Hematopoietic multipotent progenitor cell treated with erythropoietin and hydrocortisone succinate and interleukin-3 and kit ligand, for 17 days (in vitro differentiated cells): ENCODE measurements around the gene ESD.

Source experiments
- DNase-seq: peaks from one replicate; pipeline ENCODE4 v3.0.0-alpha.2; 2015; ENCODE audit warnings: low spot score

ESD gene

GRCh38 chr13:46745706-46746105 is 51.3 kb downstream of the ESD start:
- no peak for DNase-seq

- DNase-seq: no peak
Observed at GRCh38 chr13:46745062-46745461, 51.9 kb downstream of the ESD start.

GRCh38 chr13:46743191-46743590 is 53.8 kb downstream of the ESD start:
- no peak for DNase-seq

- no peak for DNase-seq
Observed at GRCh38 chr13:46739447-46740098, 57.4 kb downstream of the ESD start.

- no peak for DNase-seq
Observed at GRCh38 chr13:46738766-46739165, 58.2 kb downstream of the ESD start.

GRCh38 chr13:46738055-46738454 is 58.9 kb downstream of the ESD start:
- DNase-seq: no peak

GRCh38 chr13:46736541-46737310 is 60.2 kb downstream of the ESD start:
- no peak for DNase-seq

GRCh38 chr13:46735425-46735824 is 61.5 kb downstream of the ESD start:
- no peak for DNase-seq

GRCh38 chr13:46731535-46731934 is 65.4 kb downstream of the ESD start:
- DNase-seq: no peak

- DNase-seq: peak; percentile 7
Observed at GRCh38 chr13:46728777-46729176, 68.2 kb downstream of the ESD start.

- no peak for DNase-seq
Observed at GRCh38 chr13:46726347-46726746, 70.6 kb downstream of the ESD start.
